ENCODE measurements around the gene C4BPB.
"Not testable (repeated sequence)": the region's sequence is repeated elsewhere in the genome, so short reads cannot be mapped to it uniquely, and the experiment has no call there.

C4BPB gene

GRCh38 chr1:207088701-207089626, at the start of gene C4BPB:
C4BPB (plus strand) TSS chr1:207088860; CDS start chr1:207089532, 672 bp downstream.
- no peak for DNase-seq

DNA sequence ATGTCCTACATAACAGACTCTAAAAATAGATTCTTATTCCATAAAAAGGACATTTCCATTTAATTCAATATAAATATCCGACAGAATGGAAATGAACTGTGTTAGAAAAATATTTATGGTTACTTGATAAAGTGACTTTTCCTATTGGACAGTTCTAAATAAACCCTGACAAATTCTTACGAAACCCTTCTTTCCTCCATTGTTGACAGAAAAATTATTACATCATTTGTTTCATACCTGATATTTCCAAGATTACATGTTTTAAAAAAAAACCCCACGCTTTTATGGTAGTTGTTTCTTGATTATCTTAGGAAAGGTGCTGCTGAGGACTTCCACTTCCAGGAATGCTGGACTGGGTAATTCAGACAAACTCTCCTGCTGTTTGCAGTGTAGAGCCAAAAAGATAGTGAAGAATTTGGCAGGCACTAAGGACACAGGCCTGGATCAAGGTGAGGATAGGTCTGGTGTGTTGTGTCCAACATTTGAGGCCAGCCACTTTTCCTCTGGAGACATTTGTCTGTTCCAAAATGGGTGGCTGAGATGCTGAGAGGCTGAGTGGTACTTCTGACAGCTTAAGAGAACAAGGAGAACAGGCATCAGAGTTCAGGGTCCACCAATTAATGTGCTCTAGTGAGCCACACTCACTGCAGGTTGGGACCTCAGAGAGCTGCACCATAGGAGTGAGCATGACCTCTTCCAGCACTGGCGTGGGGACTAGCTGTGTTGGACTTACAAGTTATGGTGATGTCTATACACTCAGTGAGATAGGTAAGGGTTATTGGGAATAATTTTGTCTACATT, 49.1 kb upstream of the C4BPB start:
- no peak for DNase-seq

GRCh38 chr1:207040181-207040533, 48.5 kb upstream of the C4BPB start:
- no peak for DNase-seq

DNA sequence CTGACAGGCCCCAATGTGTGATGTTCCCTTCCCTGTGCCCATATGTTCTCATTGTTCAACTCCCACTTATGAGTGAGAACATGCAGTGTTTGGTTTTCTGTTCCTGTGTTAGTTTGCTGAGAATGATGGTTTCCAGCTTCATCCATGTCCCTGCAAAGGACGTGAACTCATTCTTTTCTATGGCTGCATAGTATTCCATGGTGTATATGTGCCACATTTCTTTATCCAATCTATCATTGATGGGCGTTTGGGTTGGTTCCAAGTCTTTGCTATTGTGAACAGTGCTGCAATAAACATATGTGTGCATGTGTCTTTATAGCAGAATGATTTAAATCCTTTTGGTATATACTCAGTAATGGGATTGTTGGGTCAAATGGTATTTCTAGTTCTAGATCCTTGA, 47.3 kb upstream of the C4BPB start:
- not testable (repeated sequence) for DNase-seq

DNA sequence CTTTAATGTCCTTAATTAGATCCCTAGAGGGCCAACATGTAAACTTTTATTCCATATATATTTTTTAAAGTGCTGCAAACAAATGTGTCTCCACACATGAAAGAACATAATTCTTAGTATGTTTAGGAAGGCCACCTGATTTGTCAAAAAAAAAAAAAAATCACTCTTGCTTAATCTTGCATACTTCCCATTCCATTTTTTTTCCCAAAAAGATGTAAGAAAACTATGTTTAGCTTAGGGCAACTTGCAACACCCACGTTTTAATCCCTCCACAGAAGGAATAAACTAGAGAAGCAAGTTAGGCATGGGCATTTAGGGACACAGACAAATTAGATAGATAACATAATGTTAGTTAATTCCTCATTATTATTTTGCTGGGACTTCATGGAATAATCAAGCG, 43.2 kb upstream of the C4BPB start:
- no peak for DNase-seq

- peak; percentile 32 for DNase-seq
Measured at GRCh38 chr1:207047505-207047904, 41.2 kb upstream of the C4BPB start.

- DNase-seq = no peak
Measured at GRCh38 chr1:207048041-207048440, 40.6 kb upstream of the C4BPB start.

- no peak for DNase-seq
Measured at GRCh38 chr1:207049054-207049453, 39.6 kb upstream of the C4BPB start.

- DNase-seq = no peak
Measured at GRCh38 chr1:207049514-207049913, 39.1 kb upstream of the C4BPB start.

DNA sequence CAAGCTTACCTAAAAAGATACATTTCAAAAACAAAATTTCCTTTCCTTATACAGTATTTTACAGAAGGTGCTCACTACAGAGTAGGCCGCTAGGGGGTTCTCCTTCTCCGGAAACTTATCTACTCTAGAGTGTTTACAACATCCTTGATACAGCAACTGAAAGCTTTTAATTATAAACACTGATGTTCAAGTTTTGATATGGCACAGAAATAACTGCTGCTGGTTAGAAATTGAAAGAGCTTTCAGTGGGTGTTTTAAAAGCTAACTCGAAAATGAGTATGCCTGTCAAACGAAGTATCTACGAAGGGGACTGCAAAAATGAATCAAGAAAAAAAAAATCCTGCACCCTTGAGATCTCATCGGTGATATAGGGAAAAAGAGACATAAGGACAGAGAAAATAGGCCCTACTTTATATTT, 38.7 kb upstream of the C4BPB start:
- DNase-seq = peak; percentile 87

- DNase-seq = peak; percentile 96
Measured at GRCh38 chr1:207050480-207051190, 38.0 kb upstream of the C4BPB start.

- no peak for DNase-seq
Measured at GRCh38 chr1:207051191-207051943, 37.3 kb upstream of the C4BPB start, which contains the start of gene YOD1. YOD1 (minus strand) TSS chr1:207051208; CDS start chr1:207051030, 178 bp downstream.

GRCh38 chr1:207052911-207053769, 35.5 kb upstream of the C4BPB start, which contains the start of gene PFKFB2:
PFKFB2 (plus strand) TSS chr1:207053275; CDS start chr1:207054718, 1,443 bp downstream.
- DNase-seq = peak; percentile 96

- peak; percentile 38 for DNase-seq
Measured at GRCh38 chr1:207054491-207054890, 34.2 kb upstream of the C4BPB start.

- DNase-seq = no peak
Measured at GRCh38 chr1:207055386-207056001, 33.2 kb upstream of the C4BPB start.

DNA sequence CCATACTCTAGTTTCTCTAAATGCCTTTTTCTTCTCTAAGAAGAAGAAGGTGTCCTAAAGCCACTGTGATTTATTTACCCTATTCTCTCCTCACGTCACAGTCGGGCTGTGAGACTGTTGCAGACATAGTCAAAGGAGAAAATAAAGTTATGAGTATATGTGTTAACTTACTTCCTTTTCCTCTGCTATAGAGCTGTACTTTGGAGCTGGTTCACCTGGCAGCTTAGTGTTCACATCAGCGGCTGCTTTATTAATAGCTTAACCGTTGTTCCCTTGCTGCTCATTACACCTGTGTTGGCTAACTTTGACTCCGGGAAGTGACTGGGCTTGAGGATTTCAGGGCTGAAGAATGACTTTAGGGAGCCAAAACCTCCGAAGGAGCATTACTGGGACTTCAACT, 32.0 kb upstream of the C4BPB start:
- no peak for DNase-seq

DNA sequence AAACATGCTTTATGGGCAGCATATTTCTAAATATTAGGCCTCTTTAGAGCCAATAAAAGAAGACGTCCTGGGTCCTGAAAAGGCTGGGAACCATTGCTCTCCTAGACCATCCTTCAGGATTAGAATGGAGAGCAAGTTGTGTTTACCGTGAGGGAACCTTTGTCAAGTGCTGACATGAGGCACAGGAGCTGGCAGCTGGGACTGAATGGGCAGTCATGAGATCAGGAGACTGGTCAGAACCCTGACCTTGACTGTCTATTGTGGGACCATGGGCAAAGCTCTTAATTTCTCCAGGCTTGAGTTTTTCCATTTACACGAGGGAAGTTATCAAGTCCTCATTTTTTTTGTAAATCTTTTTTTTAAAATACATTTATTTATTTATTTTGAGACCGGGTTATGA, 30.4 kb upstream of the C4BPB start:
- no peak for DNase-seq

GRCh38 chr1:207058878-207059867, 29.5 kb upstream of the C4BPB start:
- DNase-seq = peak; percentile 56

- no peak for DNase-seq
Measured at GRCh38 chr1:207059881-207060280, 28.8 kb upstream of the C4BPB start.
